Activated T-helper 1 cell treated with Interleukin-2 at 50 U/mL for 16 hours (primary cell): ENCODE measurements around the gene FAM53A.

Experiments
- DNase-seq: peaks from one replicate; pipeline ENCODE4 v3.0.0-alpha.2; 2020; ENCODE audit warnings: low read depth

The FAM53A gene

DNA sequence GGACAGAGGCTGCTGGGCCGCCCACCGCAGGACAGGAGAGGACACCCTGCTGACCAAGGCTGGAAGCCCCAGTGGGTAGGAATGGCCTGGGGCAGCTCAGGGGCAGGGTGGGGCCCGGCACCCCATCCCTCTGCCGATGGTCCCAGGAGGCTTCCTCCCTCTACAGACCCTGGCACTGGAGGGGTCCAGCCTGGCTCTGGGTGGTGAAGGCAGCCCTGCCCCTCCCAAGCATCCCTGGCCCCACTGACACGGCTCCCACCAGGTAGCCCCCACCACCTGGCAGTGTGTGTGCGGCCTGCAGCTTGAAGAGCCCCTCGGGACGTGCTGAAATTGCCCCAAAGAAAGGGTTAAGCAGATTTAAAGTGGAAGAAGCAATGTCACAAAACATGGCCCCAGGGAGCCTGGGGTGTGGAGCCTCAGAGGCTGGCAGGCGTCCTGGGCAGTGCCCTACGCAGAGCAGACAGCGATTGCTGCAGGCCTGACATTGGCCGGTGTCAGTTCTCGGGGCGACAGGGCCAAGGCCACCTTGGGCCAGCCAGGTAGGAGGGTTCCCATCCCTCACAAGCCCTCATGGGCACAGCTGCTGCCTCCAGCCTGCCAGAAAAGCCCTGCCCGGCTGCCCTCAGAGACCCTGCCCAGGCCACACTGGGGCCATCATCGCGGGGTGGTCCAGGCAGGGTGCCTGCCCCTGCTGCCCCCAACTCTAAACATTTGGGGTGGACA is 80.5 kb downstream of the FAM53A start:
- DNase-seq, result no peak

DNA sequence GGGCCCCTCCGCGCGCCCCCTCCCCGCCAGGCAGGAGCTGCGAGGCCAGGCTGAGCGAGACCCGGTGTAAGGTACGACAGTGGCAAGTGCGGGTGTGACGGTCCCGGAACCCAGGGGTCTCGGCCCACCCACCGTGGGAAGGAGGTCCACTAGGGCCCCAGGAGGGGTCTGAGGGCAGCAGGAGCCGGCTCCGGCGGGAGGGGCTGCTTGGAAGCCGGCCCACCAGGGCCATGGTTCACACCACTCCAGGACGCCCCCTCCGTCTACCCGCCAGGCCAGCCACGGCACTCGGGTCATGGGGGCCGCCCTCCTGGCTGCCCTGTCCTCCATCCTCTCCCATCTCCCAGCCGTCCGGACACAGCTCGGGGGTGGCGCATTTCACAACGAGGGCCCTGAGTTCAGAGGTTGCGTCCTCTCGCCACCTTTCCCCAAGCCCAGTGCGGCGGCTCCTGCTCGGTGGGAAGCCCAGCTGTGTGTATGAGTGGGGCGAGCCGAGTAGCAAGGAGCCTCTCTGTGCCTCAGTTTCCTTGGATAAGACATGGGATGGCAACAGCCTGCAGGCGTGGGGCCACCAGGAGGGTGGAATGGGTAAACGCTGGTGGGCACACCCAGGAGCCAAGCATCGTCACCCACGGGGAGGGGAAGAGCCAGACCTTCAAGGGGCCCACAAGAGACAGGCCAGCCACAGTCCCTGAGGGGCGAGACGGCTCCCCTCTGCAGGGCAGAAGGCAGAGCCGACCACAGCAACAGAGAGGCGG is 81.3 kb downstream of the FAM53A start:
- DNase-seq, result no peak

DNA sequence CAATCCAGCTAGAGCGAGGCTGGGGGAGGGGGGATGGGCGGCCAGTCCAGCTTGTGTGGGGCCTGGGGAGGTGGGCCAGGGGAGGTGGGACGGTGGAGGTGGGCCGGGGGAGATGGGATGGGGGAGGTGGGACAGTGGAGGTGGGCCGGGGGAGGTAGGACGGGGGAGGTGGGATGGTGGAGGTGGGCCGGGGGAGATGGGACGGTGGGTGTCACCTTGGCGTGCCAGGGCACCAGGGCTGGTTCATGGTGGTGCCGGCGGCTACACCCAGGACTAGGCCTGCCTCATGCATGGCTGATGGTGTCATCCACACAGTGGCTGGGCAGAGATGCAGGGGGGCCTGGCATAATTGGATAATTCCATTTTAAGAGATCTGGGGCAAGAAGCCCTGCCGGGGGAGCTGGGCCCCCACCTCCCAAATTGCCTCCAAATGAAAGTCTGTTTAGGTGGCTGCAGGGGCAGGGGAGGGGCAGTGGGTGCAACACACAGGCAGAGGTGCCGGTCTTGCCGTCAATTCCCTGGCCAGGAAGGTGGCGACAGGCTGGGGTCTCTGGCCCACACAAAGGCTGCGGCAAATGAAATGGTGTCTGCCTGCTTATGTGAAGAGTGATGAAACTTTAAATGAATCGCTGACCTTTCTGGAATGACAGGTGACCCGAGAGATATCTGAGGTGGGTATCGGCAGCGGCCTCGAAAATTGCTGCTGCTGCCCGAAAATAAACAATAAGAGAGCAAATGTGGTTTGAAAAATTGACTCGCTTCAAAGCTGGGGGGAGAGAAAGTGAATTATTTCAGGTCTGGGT is 82.1 kb downstream of the FAM53A start:
- DNase-seq, result no peak

DNA sequence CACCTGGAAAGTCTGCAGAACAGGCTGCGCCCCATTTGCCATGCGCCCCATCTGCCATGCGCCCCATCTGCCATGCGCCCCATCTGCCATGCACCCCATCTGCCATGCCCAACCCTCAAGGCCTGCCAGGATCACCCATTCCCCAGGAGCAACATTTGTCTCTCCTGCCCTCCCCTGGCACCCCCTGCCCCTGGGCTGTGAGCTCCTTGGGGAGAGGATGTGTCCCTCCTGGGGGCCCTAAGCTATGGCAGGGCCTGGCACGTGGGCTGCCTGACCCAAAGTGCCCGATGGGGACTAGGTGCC is 82.6 kb downstream of the FAM53A start:
- DNase-seq, result no peak

DNA sequence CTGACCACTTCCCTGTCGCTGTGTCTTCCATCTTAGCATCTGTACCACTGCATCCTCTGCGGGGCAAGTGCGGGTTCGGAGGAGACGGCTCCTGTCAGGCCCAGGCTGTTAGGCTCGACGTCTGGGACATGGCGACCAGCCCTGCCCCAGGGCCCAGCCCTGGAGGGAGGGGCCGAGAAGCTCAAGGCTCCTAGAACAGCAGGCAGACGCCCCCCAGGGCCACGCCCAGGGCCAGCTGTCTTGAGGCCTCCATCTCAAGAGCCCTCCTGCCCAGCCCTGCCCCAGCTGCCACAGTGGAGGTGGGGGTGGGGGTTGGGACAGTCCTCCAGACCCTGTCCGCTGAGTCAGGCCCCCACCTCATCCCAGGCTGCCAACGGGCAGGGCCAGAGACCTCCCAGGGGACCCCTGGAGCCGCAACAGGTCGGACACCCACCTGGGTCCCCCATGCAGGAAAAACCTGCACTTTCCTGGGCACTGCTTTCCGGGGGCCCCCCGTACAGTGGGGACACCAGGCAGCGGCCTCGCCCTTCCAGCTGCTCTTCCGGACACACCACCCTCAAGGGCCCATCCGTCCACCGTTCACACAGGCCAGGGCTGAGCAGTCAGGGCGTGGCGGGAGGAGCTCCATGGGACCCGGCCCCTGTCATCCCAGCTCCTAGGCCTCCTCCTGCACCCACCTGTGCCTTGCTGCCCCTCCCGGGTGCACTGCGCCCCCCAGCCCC is 83.1 kb downstream of the FAM53A start:
- DNase-seq, result no peak

DNA sequence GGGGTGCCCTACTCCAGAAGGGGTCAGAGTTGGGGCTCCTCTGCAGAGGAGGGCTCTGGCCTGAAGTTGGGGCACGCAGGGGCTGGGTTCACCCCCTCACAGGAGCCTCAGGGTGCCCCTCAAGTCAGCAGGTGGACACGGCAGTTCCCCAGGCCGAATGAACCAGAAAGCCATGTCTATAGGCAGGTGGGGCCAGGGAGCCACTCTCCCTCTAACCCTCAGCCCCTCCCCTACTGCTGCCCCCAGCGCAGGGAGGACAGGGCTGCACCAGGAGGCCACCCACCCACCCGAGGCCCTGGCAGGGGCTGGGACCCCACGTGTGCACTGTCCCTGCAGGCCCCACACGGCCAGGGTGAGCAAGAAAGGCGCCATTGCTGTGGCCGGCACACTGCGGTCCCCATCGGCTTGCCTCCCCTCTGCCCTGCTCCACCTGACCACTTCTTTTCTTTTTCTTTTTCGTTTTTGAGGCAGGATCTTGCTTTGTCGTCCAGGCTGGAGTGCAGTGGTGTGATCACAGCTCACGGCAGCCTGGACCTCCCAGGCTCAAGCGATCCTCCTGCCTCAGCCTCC is 83.8 kb downstream of the FAM53A start:
- no peak for DNase-seq

DNA sequence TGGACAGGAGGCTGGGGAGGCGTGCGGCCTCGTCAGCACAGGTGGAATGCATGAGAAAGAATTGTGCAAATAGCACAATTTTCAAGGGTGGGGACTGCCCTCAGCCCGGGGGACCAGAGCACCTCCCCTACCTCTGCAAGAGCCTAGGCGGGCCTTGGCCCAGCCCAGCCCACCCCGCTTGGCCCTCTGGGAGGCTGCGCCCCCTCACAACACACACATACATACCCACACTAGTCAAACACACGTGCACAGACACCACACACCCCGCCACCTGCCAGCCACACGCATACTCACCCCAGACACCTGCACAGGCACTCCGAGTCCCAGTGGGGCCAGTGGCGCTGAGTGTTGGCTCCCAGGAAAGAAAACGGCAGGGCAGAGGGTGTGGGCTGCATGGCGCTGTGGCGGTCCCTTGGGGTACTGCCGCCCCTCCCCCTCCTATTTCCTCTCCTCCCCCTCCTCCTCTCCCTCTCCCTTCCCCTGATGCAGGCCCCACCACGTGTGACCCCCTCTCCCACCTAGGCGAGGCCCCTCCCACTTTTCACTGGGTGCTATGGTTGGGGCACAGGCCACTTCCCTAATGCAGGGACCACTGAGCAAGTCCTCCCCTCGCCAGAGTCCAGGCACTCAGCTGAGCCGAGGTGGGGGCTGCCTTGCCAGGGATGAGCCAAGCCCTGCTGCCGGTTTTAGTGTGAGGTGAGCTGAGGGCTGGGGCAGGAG is 84.5 kb downstream of the FAM53A start:
- no peak for DNase-seq

DNA sequence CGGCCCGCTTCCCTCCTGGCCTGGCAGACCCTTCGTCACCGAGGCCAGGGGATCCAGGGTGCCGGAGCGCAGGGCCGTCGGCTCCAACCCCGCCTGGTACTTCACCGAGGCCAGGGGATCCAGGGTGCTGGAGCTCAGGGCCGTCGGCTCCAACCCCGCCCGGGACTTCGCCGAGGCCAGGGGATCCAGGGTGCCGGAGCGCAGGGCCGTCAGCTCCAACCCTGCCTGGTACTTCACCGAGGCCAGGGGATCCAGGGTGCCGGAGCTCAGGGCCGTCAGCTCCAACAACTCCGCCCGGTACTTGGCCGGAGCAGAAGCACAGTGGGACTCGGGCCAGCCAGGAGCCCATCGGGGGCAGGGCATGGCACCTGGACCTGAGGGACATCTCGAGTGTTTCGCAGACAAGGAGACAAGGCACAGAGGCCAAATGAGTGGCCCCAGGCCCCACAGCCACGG is 85.1 kb downstream of the FAM53A start:
- DNase-seq, result no peak

DNA sequence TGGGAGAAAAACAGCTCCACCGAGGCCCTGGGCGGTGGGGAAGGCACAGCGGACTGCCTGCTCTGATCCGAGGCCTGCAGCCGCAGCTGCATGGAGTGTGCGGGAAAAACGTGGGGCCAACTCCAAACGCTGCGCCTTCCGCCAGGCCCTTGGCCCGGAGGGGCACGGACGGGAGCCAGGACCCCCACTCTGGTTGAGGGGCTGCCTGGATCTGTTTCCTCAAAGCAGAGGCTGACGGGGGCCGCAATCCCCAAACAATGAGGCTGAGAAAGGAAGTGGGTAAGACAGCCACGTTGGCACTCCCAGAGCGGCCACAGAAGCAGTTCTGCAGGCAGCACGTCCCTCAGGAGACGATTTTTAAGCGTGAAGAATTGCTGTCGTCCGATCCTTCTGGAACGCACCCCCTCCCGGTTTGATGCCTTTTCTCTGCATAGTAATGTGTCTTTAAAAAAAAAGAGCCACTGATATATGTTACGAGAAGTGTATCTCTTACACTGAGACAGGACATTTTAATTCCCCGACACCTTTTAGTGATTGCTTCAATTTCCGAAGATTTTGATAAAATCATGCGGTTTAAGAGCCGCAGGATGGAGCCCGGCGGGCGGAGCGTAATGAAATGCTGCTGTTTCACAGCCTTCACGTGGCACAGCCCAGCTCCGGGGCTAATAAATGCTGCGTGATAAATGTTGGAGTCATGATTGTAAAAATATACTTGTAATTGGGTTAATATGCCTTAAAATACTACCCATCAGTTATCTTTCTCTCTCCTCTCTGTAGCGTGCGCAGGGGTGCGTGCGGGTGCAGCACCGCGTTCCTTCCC is 85.7 kb downstream of the FAM53A start:
- no peak for DNase-seq

DNA sequence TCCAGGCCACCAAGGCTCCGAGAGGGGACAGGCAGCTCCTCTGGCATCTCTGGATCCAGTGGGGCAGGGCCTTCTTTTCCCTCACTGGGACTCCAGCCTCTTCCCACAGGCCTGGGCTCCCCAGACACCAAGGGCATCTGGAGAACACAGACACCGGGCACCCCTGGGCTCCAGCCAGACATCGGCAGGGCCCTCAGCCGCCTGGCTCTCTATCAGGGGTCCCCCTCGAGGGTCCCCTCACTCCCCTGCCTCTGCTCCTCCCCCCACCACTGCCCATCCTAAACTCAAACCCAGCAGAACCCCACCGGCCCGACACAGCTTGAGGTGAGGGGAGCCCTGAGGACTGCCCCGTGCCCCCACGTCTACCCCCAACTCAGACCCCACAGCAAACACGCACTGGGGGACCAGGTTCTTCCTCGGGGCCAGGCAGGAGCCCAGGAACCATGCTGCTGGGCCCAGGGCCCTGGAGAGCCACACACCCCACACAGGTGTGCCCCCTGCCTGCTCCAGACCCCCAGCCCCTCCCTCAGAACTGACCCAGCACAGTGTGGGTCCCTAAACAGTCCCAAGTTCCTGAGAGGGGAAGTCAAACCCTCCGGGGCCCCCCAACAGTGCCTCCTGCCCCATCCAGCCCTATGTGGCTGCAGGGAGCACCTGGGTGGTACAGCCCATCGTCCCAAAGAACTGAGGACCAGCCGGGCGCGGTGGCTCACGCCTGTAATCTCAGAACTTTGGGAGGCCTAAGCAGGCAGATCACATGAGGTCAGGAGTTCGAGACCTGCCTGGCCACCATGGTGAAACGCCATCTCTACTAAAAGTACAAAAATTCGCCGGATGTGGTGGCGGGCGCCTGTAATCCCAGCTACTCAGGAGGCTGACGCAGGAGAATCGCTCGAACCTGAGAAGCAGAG is 86.8 kb downstream of the FAM53A start:
- no peak for DNase-seq

DNA sequence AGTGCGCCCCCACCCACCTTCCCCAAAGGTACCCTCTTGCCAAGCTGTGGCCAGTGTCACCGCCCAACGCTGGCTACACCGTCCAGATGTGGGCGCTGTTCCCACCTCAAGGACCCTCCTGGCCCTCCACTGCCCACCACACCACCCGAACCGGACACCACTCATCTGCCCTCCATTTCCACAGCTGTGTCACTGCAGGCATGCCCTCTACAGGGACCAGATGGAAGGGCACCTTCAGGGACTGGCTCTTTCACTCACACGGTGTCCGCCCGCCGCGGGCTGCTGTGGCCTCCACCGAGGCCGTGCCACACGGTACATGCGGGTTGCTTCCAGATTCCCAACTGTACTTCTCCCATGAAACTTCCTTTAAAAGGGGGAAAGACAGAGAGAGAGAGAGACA is 87.7 kb downstream of the FAM53A start:
- DNase-seq, result no peak

DNA sequence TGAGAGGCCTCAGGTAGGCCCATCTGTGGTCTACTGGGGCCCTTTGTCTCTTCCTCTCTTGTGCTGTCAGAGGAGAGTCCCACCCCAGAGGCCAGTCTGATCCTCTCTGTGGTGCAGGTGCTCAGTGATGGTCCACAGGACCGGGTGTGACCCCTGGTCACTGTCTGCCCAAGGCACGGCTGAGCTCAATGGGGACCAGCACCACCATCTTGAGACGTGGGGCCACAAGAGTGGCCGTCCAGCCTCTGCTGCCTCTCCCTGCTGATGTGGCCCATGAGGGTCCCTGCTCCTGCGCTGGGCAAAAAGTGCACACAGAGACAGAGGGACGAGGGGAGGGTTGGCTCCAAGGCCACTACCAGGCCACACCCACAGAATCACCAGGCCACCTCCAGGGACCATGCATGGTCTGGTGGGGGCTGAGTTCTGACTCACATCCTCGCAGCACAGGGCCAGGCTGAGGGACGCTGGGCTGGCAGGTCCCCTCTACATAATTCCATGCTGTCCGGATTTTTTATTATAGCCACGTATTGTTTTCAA is 88.3 kb downstream of the FAM53A start:
- no peak for DNase-seq

DNA sequence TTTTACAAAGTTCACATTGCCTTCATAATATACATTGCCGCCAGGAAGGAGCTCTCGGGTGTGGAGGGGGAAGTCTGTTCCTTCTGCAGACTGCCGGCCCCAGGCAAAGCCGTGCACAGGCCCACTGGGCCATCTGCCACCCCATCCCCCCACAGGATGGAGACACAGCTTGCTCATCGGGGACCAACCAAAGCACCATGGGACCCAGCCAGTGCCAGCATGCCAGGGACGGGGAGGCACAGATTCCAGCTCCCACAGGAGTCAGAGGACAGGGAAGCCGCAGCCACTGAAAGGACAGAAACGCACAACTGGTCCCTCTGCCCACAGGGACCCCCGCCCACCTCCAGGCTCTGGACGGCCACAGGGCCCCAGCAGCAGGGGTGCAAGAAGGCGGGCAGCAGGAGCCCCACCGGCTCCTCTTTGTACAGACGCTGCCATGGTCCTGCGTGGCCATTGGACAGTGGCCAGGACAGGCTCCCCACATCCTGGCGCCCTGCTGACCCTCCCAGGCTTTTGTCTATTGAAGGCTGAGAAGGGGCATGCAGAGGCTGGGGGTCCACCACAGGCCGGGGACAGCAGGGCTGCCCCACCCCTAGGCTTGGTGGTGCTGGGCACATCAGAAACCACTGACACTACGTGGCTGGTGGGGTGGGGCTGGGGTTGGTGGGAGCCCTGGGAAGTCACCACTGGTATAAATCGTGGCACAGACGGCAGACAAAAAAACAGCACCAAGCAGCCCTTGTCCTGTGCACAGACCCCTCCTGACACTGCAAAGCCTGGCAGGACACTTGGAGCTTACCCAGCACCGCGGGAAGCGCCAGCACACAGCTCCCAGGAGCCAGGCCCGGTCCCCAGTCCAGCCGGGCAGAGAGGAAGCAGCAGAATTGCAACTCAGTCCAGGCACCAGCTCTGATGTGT is 89.0 kb downstream of the FAM53A start:
- no peak for DNase-seq

DNA sequence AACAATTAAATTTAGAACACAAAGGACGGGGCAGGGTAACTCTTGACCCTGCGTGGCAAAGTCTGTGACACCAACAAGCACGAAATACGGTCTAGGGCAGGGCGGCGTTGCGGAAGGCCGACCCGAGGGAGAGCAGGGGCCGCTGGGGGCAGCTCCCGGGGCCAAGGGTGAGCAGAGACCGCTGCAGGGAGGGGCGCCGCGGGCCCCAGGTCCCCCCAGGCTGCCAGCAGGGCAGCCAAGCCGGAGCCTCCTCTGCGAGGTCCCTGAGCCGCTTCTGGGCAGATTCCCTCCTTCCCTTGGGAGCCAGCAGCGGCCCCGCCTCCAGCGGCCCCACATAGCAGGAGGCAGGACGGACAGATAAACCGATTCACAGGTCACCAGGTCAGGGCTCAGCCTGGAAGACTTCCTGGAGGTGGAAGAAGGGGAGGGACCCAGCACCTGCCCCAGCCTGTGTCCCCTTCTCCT is 90.2 kb downstream of the FAM53A start:
- DNase-seq, result no peak

DNA sequence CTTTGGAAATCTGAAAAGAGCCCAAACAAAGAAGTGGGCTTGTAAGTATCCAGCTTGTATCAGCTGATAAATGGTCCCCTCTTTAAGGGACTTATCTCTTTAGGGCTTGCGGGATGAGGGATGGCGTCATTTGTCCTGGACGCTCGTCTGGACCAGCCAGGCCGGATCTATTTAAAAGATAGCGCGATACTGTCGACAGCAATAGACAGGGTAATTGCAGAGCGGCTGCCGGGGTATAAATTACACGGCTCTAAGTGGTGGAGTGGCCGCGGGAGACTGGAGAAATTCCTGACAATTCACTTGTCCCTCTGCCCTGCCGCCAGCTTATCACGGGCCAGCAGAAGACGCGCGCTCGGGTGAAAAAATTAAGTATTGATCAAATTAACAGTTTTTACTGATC is 90.7 kb downstream of the FAM53A start:
- DNase-seq, result no peak

DNA sequence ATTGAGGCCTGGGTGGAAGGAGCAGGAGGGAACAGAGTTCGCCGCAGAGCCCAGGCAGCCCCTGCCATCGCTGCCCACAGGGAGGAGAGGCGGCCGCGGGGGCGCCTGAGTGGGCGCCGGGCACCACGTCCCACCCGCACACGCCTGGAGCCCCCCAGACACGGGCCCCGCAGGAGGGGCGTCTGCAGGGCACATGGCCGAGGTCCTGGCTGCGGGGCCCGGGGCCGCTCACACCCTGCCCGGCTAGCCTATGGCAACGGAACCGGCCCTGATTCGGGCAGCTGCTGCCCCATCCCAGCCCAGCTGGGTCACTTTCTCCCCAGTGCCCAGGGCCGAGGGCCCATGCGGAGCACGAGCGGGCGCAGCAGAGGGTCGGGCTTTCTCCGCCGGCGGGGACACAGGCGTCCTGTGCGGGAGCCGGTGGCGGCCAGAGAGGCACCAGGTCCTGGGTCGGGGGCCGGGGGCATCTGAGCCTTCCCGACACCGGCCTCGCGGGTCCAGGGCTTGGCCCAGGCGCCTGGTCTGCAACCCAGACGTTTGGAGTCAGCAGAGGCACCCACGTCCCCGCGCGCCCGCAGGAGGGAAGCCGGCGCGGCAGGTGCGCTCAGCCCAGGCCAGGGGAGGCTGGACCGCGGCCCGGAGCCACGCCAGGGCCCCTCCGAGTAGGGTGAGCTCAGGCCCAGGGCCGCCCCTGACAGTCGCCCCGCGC is 91.2 kb downstream of the FAM53A start:
- no peak for DNase-seq

DNA sequence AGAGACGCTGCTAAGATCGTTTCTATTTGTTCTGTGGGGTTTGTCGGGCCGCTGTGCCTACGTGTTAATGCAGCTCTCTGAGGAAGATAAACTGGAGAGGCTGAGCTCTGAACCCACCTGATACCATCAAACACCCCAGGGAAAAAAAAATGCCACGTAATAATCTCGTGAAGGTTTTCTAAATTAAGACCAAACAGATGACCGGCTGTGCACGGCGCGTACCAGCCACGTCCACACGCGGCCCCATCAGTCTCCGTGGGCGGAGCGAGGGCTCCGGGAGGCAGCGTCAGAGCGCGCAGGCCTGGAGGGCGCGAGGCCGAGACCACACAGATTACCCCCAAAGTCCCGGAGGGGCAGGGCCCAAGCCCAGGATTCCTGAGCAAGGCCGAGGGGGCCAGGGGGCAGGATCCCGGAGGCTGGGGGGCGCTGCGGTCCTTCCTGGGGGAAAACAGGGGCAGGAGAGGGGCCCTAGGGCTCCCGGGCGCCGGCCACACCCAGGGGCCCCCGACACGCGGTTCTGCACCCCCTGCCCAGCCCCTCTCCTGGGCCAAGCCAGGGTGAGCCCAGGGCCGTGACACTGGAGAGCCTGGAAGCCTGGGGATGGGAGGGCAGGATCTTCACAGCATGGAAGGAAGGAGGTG is 91.9 kb downstream of the FAM53A start:
- no peak for DNase-seq
